ENCODE results near the gene HDGF.

Gene HDGF

DNA sequence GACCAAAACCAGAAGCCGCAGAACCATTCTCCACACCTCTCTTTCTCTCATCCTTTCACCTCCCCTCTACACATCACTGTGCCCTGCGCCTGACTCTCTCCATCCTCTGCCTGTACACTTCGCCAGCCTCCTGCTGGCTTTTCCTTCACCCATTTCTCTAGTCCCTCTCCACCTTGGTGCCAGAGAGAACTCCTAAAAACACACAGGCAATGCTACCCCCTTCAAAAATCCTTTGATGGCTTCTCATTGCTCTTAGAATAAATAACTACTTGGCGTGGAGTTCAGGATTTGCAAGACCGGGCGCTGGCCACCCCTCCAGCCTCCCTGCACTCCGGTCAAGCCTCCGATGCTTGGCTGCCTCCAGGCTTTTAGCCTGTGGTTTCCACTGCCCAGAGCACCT lies 54.7 kb downstream of the HDGF start:
- TF ChIP-seq, protein P1, sequence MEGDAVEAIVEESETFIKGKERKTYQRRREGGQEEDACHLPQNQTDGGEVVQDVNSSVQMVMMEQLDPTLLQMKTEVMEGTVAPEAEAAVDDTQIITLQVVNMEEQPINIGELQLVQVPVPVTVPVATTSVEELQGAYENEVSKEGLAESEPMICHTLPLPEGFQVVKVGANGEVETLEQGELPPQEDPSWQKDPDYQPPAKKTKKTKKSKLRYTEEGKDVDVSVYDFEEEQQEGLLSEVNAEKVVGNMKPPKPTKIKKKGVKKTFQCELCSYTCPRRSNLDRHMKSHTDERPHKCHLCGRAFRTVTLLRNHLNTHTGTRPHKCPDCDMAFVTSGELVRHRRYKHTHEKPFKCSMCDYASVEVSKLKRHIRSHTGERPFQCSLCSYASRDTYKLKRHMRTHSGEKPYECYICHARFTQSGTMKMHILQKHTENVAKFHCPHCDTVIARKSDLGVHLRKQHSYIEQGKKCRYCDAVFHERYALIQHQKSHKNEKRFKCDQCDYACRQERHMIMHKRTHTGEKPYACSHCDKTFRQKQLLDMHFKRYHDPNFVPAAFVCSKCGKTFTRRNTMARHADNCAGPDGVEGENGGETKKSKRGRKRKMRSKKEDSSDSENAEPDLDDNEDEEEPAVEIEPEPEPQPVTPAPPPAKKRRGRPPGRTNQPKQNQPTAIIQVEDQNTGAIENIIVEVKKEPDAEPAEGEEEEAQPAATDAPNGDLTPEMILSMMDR (IDR thresholded peaks at IDR 0.05) = no peak
- no peak overlapping the region for H3K4me3 ChIP-seq
- no peak overlapping the region for H3K27ac ChIP-seq
- no peak for DNase-seq (ENCODE audit: low spot score)

DNA sequence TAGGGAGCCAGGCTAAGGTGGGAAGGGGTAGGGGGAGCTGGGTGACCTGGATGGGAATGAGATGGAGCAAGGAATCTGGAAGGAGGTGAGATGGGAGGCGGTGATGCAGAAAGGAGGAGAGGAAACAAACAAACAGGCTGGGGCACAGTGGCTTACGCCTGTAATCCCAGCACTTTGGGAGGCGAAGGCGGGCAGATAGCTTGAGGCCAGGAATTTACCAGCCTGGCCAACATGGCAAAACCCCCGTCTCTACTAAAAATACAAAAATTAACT lies 56.8 kb downstream of the HDGF start:
- TF ChIP-seq, protein P1 (IDR thresholded peaks at IDR 0.05) = no peak
- Histone ChIP-seq H3K4me3 (no peak overlapping the region), H3K27ac (no peak overlapping the region)
- no peak for DNase-seq (ENCODE audit: low spot score)

GRCh38 chr1:156693848-156694689 lies 57.4 kb downstream of the HDGF start:
- TF ChIP-seq, protein P1 (IDR thresholded peaks at IDR 0.05) = no peak
- Histone ChIP-seq H3K4me3 (no peak overlapping the region), H3K27ac (no peak overlapping the region)
- no peak for DNase-seq (ENCODE audit: low spot score)

DNA sequence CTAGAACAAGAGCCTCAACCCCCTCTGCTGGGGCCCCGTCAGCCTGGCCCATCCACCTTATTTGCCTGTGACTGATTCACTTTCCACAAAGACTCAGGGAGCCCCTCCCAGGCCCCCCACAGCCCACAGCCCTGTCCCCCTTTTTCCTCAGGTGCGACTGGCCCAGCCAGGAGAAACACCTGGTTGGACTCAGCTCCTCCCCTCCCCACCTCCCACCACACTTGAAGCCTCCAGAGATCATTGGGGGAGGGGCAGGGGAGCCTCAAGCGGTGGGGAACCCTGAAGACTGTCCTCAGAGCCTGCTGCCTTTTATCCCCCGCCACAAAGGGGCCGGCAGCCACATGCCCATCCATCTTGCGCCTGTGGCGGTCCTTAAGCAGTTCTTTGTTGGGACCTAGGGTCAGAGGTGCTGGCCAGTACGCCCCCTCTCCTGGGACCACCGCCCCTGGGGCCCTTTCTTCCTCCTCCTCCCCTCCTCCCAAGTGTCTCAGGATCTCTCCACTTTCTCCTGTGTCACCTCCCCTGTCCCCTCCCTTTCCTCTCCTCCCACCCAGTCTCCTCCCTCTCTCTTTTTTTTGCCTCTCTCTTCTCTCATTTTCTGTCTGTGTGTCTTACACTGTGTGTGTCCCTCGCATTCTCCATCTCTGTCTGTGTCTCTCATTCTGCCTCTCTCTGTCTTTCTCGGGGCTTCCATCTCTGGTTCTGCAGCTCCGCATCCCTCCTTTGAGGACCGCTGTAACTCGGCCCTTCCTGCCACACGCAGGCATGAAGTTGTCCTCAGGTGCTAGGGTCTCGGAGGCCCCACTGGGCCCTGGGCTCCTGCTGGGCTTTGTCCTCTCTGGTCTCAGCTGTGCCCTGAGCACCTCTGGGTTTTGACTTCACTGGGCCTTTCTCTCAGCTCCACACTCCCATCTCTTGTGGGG lies 58.3 kb downstream of the HDGF start:
- H3K27ac ChIP-seq = no peak overlapping the region
- no peak overlapping the region for H3K4me3 ChIP-seq
- no peak for DNase-seq (ENCODE audit: low spot score)
- TF ChIP-seq, protein P1 (IDR thresholded peaks at IDR 0.05) = no peak

DNA sequence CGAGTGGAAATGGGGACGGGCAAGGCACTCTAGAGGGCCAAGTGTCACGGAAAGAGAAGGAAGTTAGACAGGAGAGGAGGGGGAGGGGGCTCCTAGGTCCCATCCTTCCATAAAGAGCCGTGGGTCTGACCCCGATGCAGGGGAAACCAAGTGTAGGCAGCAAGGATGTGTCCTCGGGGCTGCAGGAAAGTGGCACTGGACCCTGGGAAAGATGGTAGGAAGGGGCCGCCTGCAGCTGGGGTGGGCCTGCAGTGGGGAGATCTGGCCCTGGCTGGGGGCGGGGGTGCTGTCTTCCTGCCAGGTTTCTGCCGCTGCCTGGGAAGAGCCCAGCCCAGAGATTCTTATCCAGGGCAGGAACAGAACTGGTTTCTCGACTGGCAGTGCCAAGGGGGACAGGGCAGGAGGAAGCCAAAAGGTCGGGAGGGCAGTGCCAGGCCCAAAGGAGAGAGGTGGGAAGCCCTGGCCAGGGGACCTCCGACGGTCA lies 59.0 kb downstream of the HDGF start:
- no peak for DNase-seq (ENCODE audit: low spot score)
- TF ChIP-seq, protein P1 (IDR thresholded peaks at IDR 0.05) = no peak
- Histone ChIP-seq H3K27ac (no peak overlapping the region), H3K4me3 (no peak overlapping the region)
